Ovary (tissue), 3 donors: ENCODE measurements around the gene VWA2.

ENCODE experiments used
- CTCF ChIP-seq, 3 donors: fragments of 450-650 bp in 2 of 3; fragments of 200-600 bp in 1 of 3; IDR thresholded peaks; one replicate each; pipeline versions ENCODE4 v1.5.1 to v1.8.0; 2016 to 2022; ENCODE audit warnings: antibody characterized with exemption in 3 of 3, mild to moderate bottlenecking in 1 of 3
- EP300 ChIP-seq: sonication (generic); formaldehyde crosslinking; IDR thresholded peaks from one replicate; pipeline ENCODE4 v1.6.1; 2017; ENCODE audit warnings: antibody characterized with exemption
- POLR2A ChIP-seq: fragments of 450-650 bp; IDR thresholded peaks from one replicate; pipeline ENCODE4 v1.6.1; 2017; ENCODE audit warnings: antibody characterized with exemption, mild to moderate bottlenecking, moderate library complexity
- donor health status: DM: no; HTN: no; CAD: no.

- TF ChIP-seq EP300 (no peak), CTCF (IDR thresholded peaks at IDR 0.05) (no peak), POLR2A (no peak)
Measured at GRCh38 chr10:114262496-114262895, 23.4 kb downstream of the VWA2 start.
